Measurements from ENCODE around the gene USP48.

Gene USP48

GRCh38 chr1:21815724-21816321, 32.9 kb upstream of the USP48 start:
- Histone ChIP-seq H3K4me2 (ENCODE audit: low read depth, low read length) (no peak overlapping the region), H3K36me3 (replicated peaks; ENCODE audit: insufficient read depth, low read length) (no peaks in the 10 kb centered on the region), H3K9me2 (replicated peaks; ENCODE audit: insufficient read depth, low read length) (no peaks in the 10 kb centered on the region), H2AFZ (ENCODE audit: low read length) (no peak overlapping the region), H3K4me1 (ENCODE audit: low read length) (no peaks in the 10 kb centered on the region), H3K9ac (ENCODE audit: low read length) (no peak overlapping the region), H3K79me2 (ENCODE audit: low read length) (no peaks in the 10 kb centered on the region), H3K27me3 (replicated peaks; ENCODE audit: insufficient read depth, low read length) (no peaks in the 10 kb centered on the region), H3F3A (ENCODE audit: insufficient read depth, low read length) (no peaks in the 10 kb centered on the region), H3K27ac (ENCODE audit: low read length) (no peak overlapping the region), H3K9me3 (replicated peaks; ENCODE audit: insufficient read depth, low read length) (no peaks in the 10 kb centered on the region), H4K20me1 (ENCODE audit: insufficient read depth, low read length) (no peaks in the 10 kb centered on the region), H3K4me3 (ENCODE audit: low read length) (no peak overlapping the region)
- no peak for DNase-seq
- no peak for TF ChIP-seq CTCF (IDR thresholded peaks at IDR 0.05; ENCODE audit: low read length)
- TF ChIP-seq EZH2phosphoT487 (IDR thresholded peaks at IDR 0.05; ENCODE audit: low read length) = no peak
- no peak for TF ChIP-seq EZH2 (optimal IDR thresholded peaks at IDR 0.05; ENCODE audit: low read depth, low read length)

GRCh38 chr1:21814981-21815582, 32.1 kb upstream of the USP48 start:
- TF ChIP-seq EZH2phosphoT487 (IDR thresholded peaks at IDR 0.05; ENCODE audit: low read length) (no peak), EZH2 (optimal IDR thresholded peaks at IDR 0.05; ENCODE audit: low read depth, low read length) (no peak), CTCF (IDR thresholded peaks at IDR 0.05; ENCODE audit: low read length) (no peak)
- H3K4me2 ChIP-seq (ENCODE audit: low read depth, low read length) = no peak overlapping the region
- no peaks in the 10 kb centered on the region for H3K27me3 ChIP-seq (replicated peaks; ENCODE audit: insufficient read depth, low read length)
- H3K4me3 ChIP-seq (ENCODE audit: low read length) = no peak overlapping the region
- no peak for DNase-seq
- H3K4me1 ChIP-seq (ENCODE audit: low read length) = no peaks in the 10 kb centered on the region
- H3K36me3 ChIP-seq (replicated peaks; ENCODE audit: insufficient read depth, low read length) = no peaks in the 10 kb centered on the region
- no peaks in the 10 kb centered on the region for H4K20me1 ChIP-seq (ENCODE audit: insufficient read depth, low read length)
- no peaks in the 10 kb centered on the region for H3K9me2 ChIP-seq (replicated peaks; ENCODE audit: insufficient read depth, low read length)
- no peak overlapping the region for H3K9ac ChIP-seq (ENCODE audit: low read length)
- no peaks in the 10 kb centered on the region for H3K9me3 ChIP-seq (replicated peaks; ENCODE audit: insufficient read depth, low read length)
- H3K27ac ChIP-seq (ENCODE audit: low read length) = no peak overlapping the region
- no peaks in the 10 kb centered on the region for H3K79me2 ChIP-seq (ENCODE audit: low read length)
- no peak overlapping the region for H2AFZ ChIP-seq (ENCODE audit: low read length)
- H3F3A ChIP-seq (ENCODE audit: insufficient read depth, low read length) = no peaks in the 10 kb centered on the region

GRCh38 chr1:21814241-21814918, 31.4 kb upstream of the USP48 start:
- H3K27me3 ChIP-seq (replicated peaks; ENCODE audit: insufficient read depth, low read length) = no peaks in the 10 kb centered on the region
- TF ChIP-seq CTCF (IDR thresholded peaks at IDR 0.05; ENCODE audit: low read length) (peak; percentile 42), EZH2phosphoT487 (IDR thresholded peaks at IDR 0.05; ENCODE audit: low read length) (no peak), EZH2 (optimal IDR thresholded peaks at IDR 0.05; ENCODE audit: low read depth, low read length) (no peak)
- no peak overlapping the region; the same call in 1 of the 2 replicates for H3K9ac ChIP-seq (ENCODE audit: low read length)
- H3K4me1 ChIP-seq (ENCODE audit: low read length) = no peaks in the 10 kb centered on the region
- H3K4me3 ChIP-seq (ENCODE audit: low read length) = 0 out of 2 replicates have a peak overlapping the region, but pooled peaks have one; percentile 1
- no peak overlapping the region for H2AFZ ChIP-seq (ENCODE audit: low read length)
- peak overlapping the region; percentile 41 for H3K4me2 ChIP-seq (ENCODE audit: low read depth, low read length)
- no peaks in the 10 kb centered on the region for H3K9me2 ChIP-seq (replicated peaks; ENCODE audit: insufficient read depth, low read length)
- H3F3A ChIP-seq (ENCODE audit: insufficient read depth, low read length) = no peaks in the 10 kb centered on the region
- H4K20me1 ChIP-seq (ENCODE audit: insufficient read depth, low read length) = no peaks in the 10 kb centered on the region
- no peaks in the 10 kb centered on the region for H3K79me2 ChIP-seq (ENCODE audit: low read length)
- DNase-seq = no peak
- H3K9me3 ChIP-seq (replicated peaks; ENCODE audit: insufficient read depth, low read length) = no peaks in the 10 kb centered on the region
- H3K36me3 ChIP-seq (replicated peaks; ENCODE audit: insufficient read depth, low read length) = no peaks in the 10 kb centered on the region
- H3K27ac ChIP-seq (ENCODE audit: low read length) = no peak overlapping the region
